OCI-LY3 (cell line): ENCODE data around the gene KIRREL1.

Experiments used
- H2AFZ ChIP-seq: fragments of 200-600, 300-600 bp; shearing (Covaris generic); 2 replicates; pipeline ENCODE4 v1.6.0; 2014; ENCODE audit warnings: antibody characterized with exemption, low read depth, low read length
- H3K27ac ChIP-seq: fragments of 200-600, 300-600 bp; sonication (generic); 2 replicates; pipeline ENCODE4 v1.5.1; 2014; ENCODE audit warnings: mild to moderate bottlenecking, low read length, moderate library complexity, mixed read lengths
- H3K27me3 ChIP-seq: fragments of 200-600, 300-600 bp; sonication (generic); 2 replicates; pipeline ENCODE4 v1.6.1; 2014; ENCODE audit warnings: low read depth, low read length, mixed read lengths
- H3K36me3 ChIP-seq: fragments of 200-600, 300-600 bp; sonication (generic); replicated peaks from 2 replicates; pipeline ENCODE3; 2014; ENCODE audit warnings: low read depth, low read length, mixed read lengths
- H3K4me1 ChIP-seq: fragments of 300-600, 200-600 bp; sonication (generic); 2 replicates; pipeline ENCODE4 v1.6.1; 2014; ENCODE audit warnings: low read length, mixed read lengths
- H3K4me2 ChIP-seq: fragments of 200-600, 300-600 bp; sonication (generic); 2 replicates; pipeline ENCODE4 v1.6.1; 2014; ENCODE audit warnings: low read length, mixed read lengths
- H3K4me3 ChIP-seq: fragments of 300-600, 200-600 bp; sonication (generic); 2 replicates; pipeline ENCODE4 v1.5.1; 2014; ENCODE audit warnings: antibody characterized with exemption, mild to moderate bottlenecking, low read length, moderate library complexity
- H3K79me2 ChIP-seq: fragments of 300-600, 200-600 bp; shearing (Covaris generic); 2 replicates; pipeline ENCODE4 v1.6.1; 2014; ENCODE audit warnings: mild to moderate bottlenecking, low read length, mixed read lengths
- H3K9ac ChIP-seq: fragments of 300-600, 200-600 bp; shearing (Covaris generic); 2 replicates; pipeline ENCODE4 v1.6.0; 2014; ENCODE audit warnings: mild to moderate bottlenecking, low read length, moderate library complexity
- H3K9me3 ChIP-seq: fragments of 200-600, 300-600 bp; shearing (Covaris generic); 2 replicates; pipeline ENCODE4 v1.6.1; 2014; ENCODE audit warnings: low read length, mixed read lengths; ENCODE audit not compliant: insufficient read depth
- H4K20me1 ChIP-seq: fragments of 200-600, 300-600 bp; sonication (generic); 2 replicates; pipeline ENCODE4 v1.6.1; 2016; ENCODE audit warnings: low read length, mixed read lengths; ENCODE audit not compliant: insufficient read depth
- CTCF ChIP-seq: fragments of 200-600, 300-600 bp; sonication (generic); IDR thresholded peaks from 2 replicates; pipeline ENCODE4 v1.5.1; 2014; ENCODE audit warnings: antibody characterized with exemption, low read length, low read depth
- EZH2phosphoT487 ChIP-seq: fragments of 200-600 bp; shearing (Covaris generic); IDR thresholded peaks from 2 replicates; pipeline ENCODE4 v1.6.1; 2018; ENCODE audit warnings: antibody characterized with exemption, mixed run types, low read depth

Gene KIRREL1

GRCh38 chr1:158000507-158000906, 7.1 kb downstream of the KIRREL1 start:
- no peak overlapping the region for H3K4me2 ChIP-seq
- no peak overlapping the region for H3K4me3 ChIP-seq
- no peaks in the 10 kb centered on the region for H3K4me1 ChIP-seq
- H3K27me3 ChIP-seq = peaks cover 62% of the 10 kb centered on the region
- no peak overlapping the region for H3K9ac ChIP-seq
- no peaks in the 10 kb centered on the region for H3K36me3 ChIP-seq
- no peak overlapping the region for H2AFZ ChIP-seq
- no peaks in the 10 kb centered on the region for H4K20me1 ChIP-seq
- no peaks in the 10 kb centered on the region for H3K9me3 ChIP-seq
- no peak overlapping the region for H3K27ac ChIP-seq
- no peaks in the 10 kb centered on the region for H3K79me2 ChIP-seq
- TF ChIP-seq CTCF (no peak), EZH2phosphoT487 (no peak)

- Histone ChIP-seq H3K27me3 (peaks cover 70% of the 10 kb centered on the region), H3K9ac (no peak overlapping the region), H3K4me3 (no peak overlapping the region), H3K36me3 (no peaks in the 10 kb centered on the region), H3K4me2 (no peak overlapping the region), H3K4me1 (no peaks in the 10 kb centered on the region), H2AFZ (no peak overlapping the region), H3K27ac (no peak overlapping the region), H3K79me2 (no peaks in the 10 kb centered on the region), H3K9me3 (no peaks in the 10 kb centered on the region), H4K20me1 (no peaks in the 10 kb centered on the region)
- TF ChIP-seq CTCF (no peak), EZH2phosphoT487 (no peak)
Measured at GRCh38 chr1:158002022-158002630, 8.7 kb downstream of the KIRREL1 start.

- H3K4me1 ChIP-seq = no peaks in the 10 kb centered on the region
- no peaks in the 10 kb centered on the region for H4K20me1 ChIP-seq
- peaks cover 68% of the 10 kb centered on the region for H3K27me3 ChIP-seq
- H2AFZ ChIP-seq = no peak overlapping the region
- H3K36me3 ChIP-seq = no peaks in the 10 kb centered on the region
- no peak overlapping the region for H3K4me2 ChIP-seq
- no peak overlapping the region for H3K27ac ChIP-seq
- H3K79me2 ChIP-seq = no peaks in the 10 kb centered on the region
- no peak overlapping the region for H3K4me3 ChIP-seq
- no peak for TF ChIP-seq EZH2phosphoT487
- TF ChIP-seq CTCF = no peak
- H3K9ac ChIP-seq = no peak overlapping the region
- no peaks in the 10 kb centered on the region for H3K9me3 ChIP-seq
Measured at GRCh38 chr1:158002631-158003405, 9.4 kb downstream of the KIRREL1 start.

GRCh38 chr1:158003406-158003800, 10.0 kb downstream of the KIRREL1 start:
- Histone ChIP-seq H3K9ac (no peak overlapping the region), H2AFZ (no peak overlapping the region), H3K27ac (no peak overlapping the region), H3K4me3 (no peak overlapping the region), H3K36me3 (no peaks in the 10 kb centered on the region), H3K4me1 (no peaks in the 10 kb centered on the region), H3K27me3 (peaks cover 67% of the 10 kb centered on the region), H3K4me2 (no peak overlapping the region), H3K79me2 (no peaks in the 10 kb centered on the region), H4K20me1 (no peaks in the 10 kb centered on the region), H3K9me3 (no peaks in the 10 kb centered on the region)
- no peak for TF ChIP-seq EZH2phosphoT487
- no peak for TF ChIP-seq CTCF
